ENCODE results near the gene GLDC. TPM values are rescaled to one million over a fixed set of nuclear protein-coding genes. Genes with fewer than 3 reads are reported as not detected.

GLDC gene
- total and polyA plus RNA-seq, 4 donors: 26.7 to 102 (median 59.3) TPM

- H3K36me3 ChIP-seq (ENCODE audit: control insufficient read depth in 4 of 4, insufficient read depth in 3 of 4, low read depth in 1 of 4, low read length in 3 of 4): peaks cover 0 to 30% (median 9%) of the 10 kb centered on the region in 4 donors
- H3K4me3 ChIP-seq (ENCODE audit: low read depth in 1 of 3, low read length in 3 of 3): no peak overlapping the region
- DNase-seq (ENCODE audit: low spot score): no peak
- H3K9ac ChIP-seq (ENCODE audit: low read depth in 1 of 2, low read length in 2 of 2): no peak overlapping the region
- no peak for TF ChIP-seq FOXA2 (IDR thresholded peaks at IDR 0.05)
- no peak for TF ChIP-seq YY1 (IDR thresholded peaks at IDR 0.05)
- no peak for TF ChIP-seq NR2F2 (IDR thresholded peaks at IDR 0.05)
- TF ChIP-seq GABPA (IDR thresholded peaks at IDR 0.05 in 1 of 2, conservative IDR thresholded peaks at IDR 0.05 in 1 of 2): no peak
- TF ChIP-seq TAF1 (conservative IDR thresholded peaks at IDR 0.05): no peak
- no peak for TF ChIP-seq HNF4G (IDR thresholded peaks at IDR 0.05)
- no peak for TF ChIP-seq MAX (IDR thresholded peaks at IDR 0.05)
- no peak for TF ChIP-seq EGR1 (IDR thresholded peaks at IDR 0.05; ENCODE audit: low read depth in 2 of 2)
- no peak for TF ChIP-seq RAD21 (IDR thresholded peaks at IDR 0.05)
- no peak for TF ChIP-seq SP1 (IDR thresholded peaks at IDR 0.05)
- peaks cover 0 to 8% (median 2%) of the 10 kb centered on the region in 4 donors for H3K4me1 ChIP-seq (ENCODE audit: control insufficient read depth in 4 of 4, insufficient read depth in 4 of 4, low read length in 3 of 4)
- H3K9me3 ChIP-seq (ENCODE audit: control insufficient read depth in 4 of 4, low read length in 3 of 4): no peaks in the 10 kb centered on the region
- H3K27me3 ChIP-seq (ENCODE audit: control insufficient read depth in 4 of 4, insufficient read depth in 4 of 4, low read length in 3 of 4): no peaks in the 10 kb centered on the region
- no peak overlapping the region for H3K27ac ChIP-seq (ENCODE audit: low read depth in 1 of 2, low read length in 2 of 2)
- 87% methylated on average over 5 of the region's 5 CpGs for WGBS
Measured at GRCh38 chr9:6620796-6621195, 24.7 kb downstream of the GLDC start.

GRCh38 chr9:6620353-6620752 lies 25.2 kb downstream of the GLDC start:
- Histone ChIP-seq H3K27ac (ENCODE audit: low read depth in 1 of 2, low read length in 2 of 2) (no peak overlapping the region), H3K27me3 (ENCODE audit: control insufficient read depth in 4 of 4, insufficient read depth in 4 of 4, low read length in 3 of 4) (no peaks in the 10 kb centered on the region), H3K36me3 (ENCODE audit: control insufficient read depth in 4 of 4, insufficient read depth in 3 of 4, low read depth in 1 of 4, low read length in 3 of 4) (peaks cover 0 to 31% (median 9%) of the 10 kb centered on the region in 4 donors), H3K9ac (ENCODE audit: low read depth in 1 of 2, low read length in 2 of 2) (no peak overlapping the region), H3K4me1 (ENCODE audit: control insufficient read depth in 4 of 4, insufficient read depth in 4 of 4, low read length in 3 of 4) (peaks cover 0 to 8% (median 2%) of the 10 kb centered on the region in 4 donors), H3K9me3 (ENCODE audit: control insufficient read depth in 4 of 4, low read length in 3 of 4) (no peaks in the 10 kb centered on the region), H3K4me3 (ENCODE audit: low read depth in 1 of 3, low read length in 3 of 3) (no peak overlapping the region)
- WGBS: 86% methylated on average over 3 of the region's 3 CpGs
- no peak for TF ChIP-seq GABPA (IDR thresholded peaks at IDR 0.05 in 1 of 2, conservative IDR thresholded peaks at IDR 0.05 in 1 of 2)
- TF ChIP-seq HNF4A (conservative IDR thresholded peaks at IDR 0.05): no peak
- no peak for TF ChIP-seq ATF3 (IDR thresholded peaks at IDR 0.05)
- no peak for TF ChIP-seq REST (IDR thresholded peaks at IDR 0.05)
- TF ChIP-seq YY1 (IDR thresholded peaks at IDR 0.05): no peak
- TF ChIP-seq TAF1 (conservative IDR thresholded peaks at IDR 0.05): no peak
- no peak for TF ChIP-seq EGR1 (IDR thresholded peaks at IDR 0.05; ENCODE audit: low read depth in 2 of 2)
- TF ChIP-seq FOXA2 (IDR thresholded peaks at IDR 0.05): no peak
- TF ChIP-seq CTCF (IDR thresholded peaks at IDR 0.05; ENCODE audit: low read depth, low read length, missing input control): no peak
- TF ChIP-seq MAX (IDR thresholded peaks at IDR 0.05): no peak
- no peak for TF ChIP-seq SP1 (IDR thresholded peaks at IDR 0.05)
- TF ChIP-seq ZBTB33 (IDR thresholded peaks at IDR 0.05): no peak
- no peak for TF ChIP-seq NR2F2 (IDR thresholded peaks at IDR 0.05)
- no peak for TF ChIP-seq RAD21 (IDR thresholded peaks at IDR 0.05)
- TF ChIP-seq HNF4G (IDR thresholded peaks at IDR 0.05): no peak
- TF ChIP-seq JUND (IDR thresholded peaks at IDR 0.05): no peak
- no peak for DNase-seq (ENCODE audit: low spot score)

Measured in liver (tissue), 9 donors.